Ishikawa (cell line): ENCODE measurements around the gene ARHGEF11.

Source experiments
- CEBPB ChIP-seq: IDR thresholded peaks from 2 replicates; pipeline ENCODE4 v1.6.1; 2012
- CREB1 ChIP-seq: IDR thresholded peaks from 2 replicates; pipeline ENCODE4 v1.6.1; 2012; ENCODE audit warnings: low read depth
- EGR1 ChIP-seq: IDR thresholded peaks from 2 replicates; pipeline ENCODE4 v1.6.1; 2012
- EP300 ChIP-seq: IDR thresholded peaks from 2 replicates; pipeline ENCODE4 v1.6.1; 2012; ENCODE audit warnings: borderline replicate concordance
- FOXM1 ChIP-seq: IDR thresholded peaks from 2 replicates; pipeline ENCODE4 v1.6.1; 2012; ENCODE audit warnings: low read depth, borderline replicate concordance
- MAX ChIP-seq: IDR thresholded peaks from 2 replicates; pipeline ENCODE4 v1.6.1; 2012
- NFIC ChIP-seq: IDR thresholded peaks from 2 replicates; pipeline ENCODE4 v1.6.1; 2012
- RAD21 ChIP-seq: IDR thresholded peaks from 2 replicates; pipeline ENCODE4 v1.6.1; 2012; ENCODE audit warnings: low read depth
- REST ChIP-seq: IDR thresholded peaks from 2 replicates; pipeline ENCODE4 v1.6.1; 2012; ENCODE audit warnings: low read depth, mild to moderate bottlenecking
- TAF1 ChIP-seq: IDR thresholded peaks from 2 replicates; pipeline ENCODE4 v1.6.1; 2012; ENCODE audit warnings: low read depth, mild to moderate bottlenecking
- TEAD4 ChIP-seq: IDR thresholded peaks from 2 replicates; pipeline ENCODE4 v1.6.1; 2012
- USF1 ChIP-seq: IDR thresholded peaks from 2 replicates; pipeline ENCODE4 v1.6.1; 2012
- YY1 ChIP-seq: IDR thresholded peaks from 2 replicates; pipeline ENCODE4 v1.6.1; 2012; ENCODE audit warnings: low read depth
- ZBTB7A ChIP-seq: IDR thresholded peaks from 2 replicates; pipeline ENCODE4 v1.6.1; 2012; ENCODE audit warnings: low read depth

ARHGEF11 gene

GRCh38 chr1:157032303-157032702 lies 13.2 kb downstream of the ARHGEF11 start:
- TF ChIP-seq TAF1: no peak
- TF ChIP-seq YY1: no peak
- no peak for TF ChIP-seq NFIC
- no peak for TF ChIP-seq TEAD4
- TF ChIP-seq REST: no peak
- no peak for TF ChIP-seq ZBTB7A
- TF ChIP-seq CREB1: no peak

- no peak for TF ChIP-seq MAX
- TF ChIP-seq NFIC: no peak
- TF ChIP-seq TAF1: no peak
- no peak for TF ChIP-seq FOXM1
- no peak for TF ChIP-seq CREB1
These were observed 14.8 kb downstream of the ARHGEF11 start for GRCh38 chr1:157030728-157031127.

- TF ChIP-seq CEBPB (no peak), EGR1 (no peak), TAF1 (no peak), MAX (no peak), RAD21 (no peak), YY1 (no peak), ZBTB7A (no peak), EP300 (no peak)
These were observed 16.9 kb downstream of the ARHGEF11 start for GRCh38 chr1:157028674-157029073.

- TF ChIP-seq USF1: no peak
- TF ChIP-seq NFIC: no peak
- TF ChIP-seq TEAD4: no peak
- TF ChIP-seq CREB1: no peak
- no peak for TF ChIP-seq MAX
These were observed 19.7 kb downstream of the ARHGEF11 start for GRCh38 chr1:157025856-157026255.

- TF ChIP-seq ZBTB7A (no peak), MAX (no peak), RAD21 (no peak), EP300 (no peak), TEAD4 (no peak), NFIC (no peak), EGR1 (no peak), YY1 (no peak), TAF1 (no peak), CEBPB (no peak)
These were observed 20.2 kb downstream of the ARHGEF11 start for GRCh38 chr1:157025385-157025784.

- no peak for TF ChIP-seq YY1
- TF ChIP-seq TAF1: no peak
- TF ChIP-seq MAX: no peak
- no peak for TF ChIP-seq EP300
- no peak for TF ChIP-seq EGR1
- no peak for TF ChIP-seq ZBTB7A
These were observed 23.9 kb downstream of the ARHGEF11 start for GRCh38 chr1:157021688-157022087.

- TF ChIP-seq USF1 (no peak), CREB1 (no peak), EP300 (no peak), TAF1 (no peak), NFIC (no peak), EGR1 (no peak), YY1 (no peak), FOXM1 (no peak), RAD21 (no peak), CEBPB (no peak), REST (no peak), TEAD4 (no peak), ZBTB7A (no peak), MAX (no peak)
These were observed 26.1 kb downstream of the ARHGEF11 start for GRCh38 chr1:157019457-157019856.
